MM.1S (cell line): ENCODE data around the gene AGPAT2.

Experiments used
- DNase-seq: peaks from one replicate; pipeline ENCODE4 v3.0.0-alpha.2; 2015
- H2AFZ ChIP-seq: fragments of 300-600 bp; sonication (generic); 2 replicates; pipeline ENCODE4 v1.6.0; 2016; ENCODE audit warnings: antibody characterized with exemption, low read length
- H3F3A ChIP-seq: fragments of 300-600 bp; sonication (generic); 2 replicates; pipeline ENCODE4 v1.6.1; 2016; ENCODE audit warnings: mild to moderate bottlenecking, antibody characterized with exemption, low read length, moderate library complexity, mixed read lengths; ENCODE audit not compliant: insufficient read depth
- H3K27ac ChIP-seq: fragments of 300-600 bp; sonication (generic); 2 replicates; pipeline ENCODE4 v1.5.1; 2016; ENCODE audit warnings: mild to moderate bottlenecking, low read length
- H3K27me3 ChIP-seq: fragments of 300-600 bp; sonication (generic); replicated peaks from 2 replicates; pipeline ENCODE4 v1.6.0; 2016; ENCODE audit warnings: low read length; ENCODE audit not compliant: insufficient read depth
- H3K36me3 ChIP-seq: fragments of 300-600 bp; sonication (generic); replicated peaks from 2 replicates; pipeline ENCODE4 v1.6.1; 2016; ENCODE audit warnings: mild to moderate bottlenecking, low read length, mixed read lengths; ENCODE audit not compliant: insufficient read depth
- H3K4me1 ChIP-seq: fragments of 300-600 bp; sonication (generic); 2 replicates; pipeline ENCODE4 v1.6.1; 2016; ENCODE audit warnings: low read length, mixed read lengths
- H3K4me2 ChIP-seq: fragments of 300-600 bp; sonication (generic); 2 replicates; pipeline ENCODE4 v1.6.0; 2016; ENCODE audit warnings: low read depth, low read length
- H3K4me3 ChIP-seq: fragments of 300-600 bp; sonication (generic); 2 replicates; pipeline ENCODE4 v1.5.1; 2016; ENCODE audit warnings: low read length, mixed read lengths
- H3K79me2 ChIP-seq: fragments of 300-600 bp; sonication (generic); 2 replicates; pipeline ENCODE4 v1.6.1; 2016; ENCODE audit warnings: mixed run types, low read length, mixed read lengths
- H3K9ac ChIP-seq: fragments of 300-600 bp; sonication (generic); 2 replicates; pipeline ENCODE4 v1.6.1; 2016; ENCODE audit warnings: low read length, mixed read lengths
- H3K9me2 ChIP-seq: fragments of 300-600 bp; sonication (generic); replicated peaks from 2 replicates; pipeline ENCODE4 v1.6.1; 2016; ENCODE audit warnings: mild to moderate bottlenecking, low read length, mixed read lengths; ENCODE audit not compliant: insufficient read depth
- H3K9me3 ChIP-seq: fragments of 300-600 bp; sonication (generic); replicated peaks from 2 replicates; pipeline ENCODE4 v1.6.1; 2016; ENCODE audit warnings: mild to moderate bottlenecking, low read length, mixed read lengths; ENCODE audit not compliant: insufficient read depth
- H4K20me1 ChIP-seq: fragments of 300-600 bp; sonication (generic); 2 replicates; pipeline ENCODE4 v1.6.1; 2016; ENCODE audit warnings: mild to moderate bottlenecking, low read length, moderate library complexity, mixed read lengths; ENCODE audit not compliant: insufficient read depth
- EZH2 ChIP-seq: fragments of 300-600 bp; sonication (generic); optimal IDR thresholded peaks from 2 replicates; pipeline ENCODE3; 2017; ENCODE audit warnings: low read depth, mild to moderate bottlenecking, antibody characterized with exemption, low read length, mixed read lengths
- EZH2phosphoT487 ChIP-seq: fragments of 300-600 bp; sonication (generic); IDR thresholded peaks from 2 replicates; pipeline ENCODE4 v1.6.1; 2018; ENCODE audit warnings: antibody characterized with exemption, low read length
- TF ChIP-seq, protein P1 (sequence below): fragments of 300-600 bp; sonication (generic); IDR thresholded peaks from 2 replicates; pipeline ENCODE4 v1.5.1; 2016; ENCODE audit warnings: antibody characterized with exemption, low read length, mixed read lengths

Gene AGPAT2

GRCh38 chr9:136629001-136629878, 58.0 kb downstream of the AGPAT2 start:
- peaks cover 80% of the 10 kb centered on the region for H3K27me3 ChIP-seq
- H3K4me2 ChIP-seq, result no peak overlapping the region
- TF ChIP-seq EZH2phosphoT487 (no peak), EZH2 (no peak)
- TF ChIP-seq, protein P1, sequence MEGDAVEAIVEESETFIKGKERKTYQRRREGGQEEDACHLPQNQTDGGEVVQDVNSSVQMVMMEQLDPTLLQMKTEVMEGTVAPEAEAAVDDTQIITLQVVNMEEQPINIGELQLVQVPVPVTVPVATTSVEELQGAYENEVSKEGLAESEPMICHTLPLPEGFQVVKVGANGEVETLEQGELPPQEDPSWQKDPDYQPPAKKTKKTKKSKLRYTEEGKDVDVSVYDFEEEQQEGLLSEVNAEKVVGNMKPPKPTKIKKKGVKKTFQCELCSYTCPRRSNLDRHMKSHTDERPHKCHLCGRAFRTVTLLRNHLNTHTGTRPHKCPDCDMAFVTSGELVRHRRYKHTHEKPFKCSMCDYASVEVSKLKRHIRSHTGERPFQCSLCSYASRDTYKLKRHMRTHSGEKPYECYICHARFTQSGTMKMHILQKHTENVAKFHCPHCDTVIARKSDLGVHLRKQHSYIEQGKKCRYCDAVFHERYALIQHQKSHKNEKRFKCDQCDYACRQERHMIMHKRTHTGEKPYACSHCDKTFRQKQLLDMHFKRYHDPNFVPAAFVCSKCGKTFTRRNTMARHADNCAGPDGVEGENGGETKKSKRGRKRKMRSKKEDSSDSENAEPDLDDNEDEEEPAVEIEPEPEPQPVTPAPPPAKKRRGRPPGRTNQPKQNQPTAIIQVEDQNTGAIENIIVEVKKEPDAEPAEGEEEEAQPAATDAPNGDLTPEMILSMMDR, result no peak
- no peak for DNase-seq
- H3K9me2 ChIP-seq, result no peaks in the 10 kb centered on the region
- H2AFZ ChIP-seq, result no peak overlapping the region
- H3K9ac ChIP-seq, result no peak overlapping the region
- no peak overlapping the region for H3K27ac ChIP-seq
- H3K79me2 ChIP-seq, result no peaks in the 10 kb centered on the region
- no peaks in the 10 kb centered on the region for H4K20me1 ChIP-seq
- no peaks in the 10 kb centered on the region for H3K9me3 ChIP-seq
- H3F3A ChIP-seq, result no peaks in the 10 kb centered on the region
- no peaks in the 10 kb centered on the region for H3K4me1 ChIP-seq
- H3K4me3 ChIP-seq, result no peak overlapping the region
- H3K36me3 ChIP-seq, result no peaks in the 10 kb centered on the region

DNA sequence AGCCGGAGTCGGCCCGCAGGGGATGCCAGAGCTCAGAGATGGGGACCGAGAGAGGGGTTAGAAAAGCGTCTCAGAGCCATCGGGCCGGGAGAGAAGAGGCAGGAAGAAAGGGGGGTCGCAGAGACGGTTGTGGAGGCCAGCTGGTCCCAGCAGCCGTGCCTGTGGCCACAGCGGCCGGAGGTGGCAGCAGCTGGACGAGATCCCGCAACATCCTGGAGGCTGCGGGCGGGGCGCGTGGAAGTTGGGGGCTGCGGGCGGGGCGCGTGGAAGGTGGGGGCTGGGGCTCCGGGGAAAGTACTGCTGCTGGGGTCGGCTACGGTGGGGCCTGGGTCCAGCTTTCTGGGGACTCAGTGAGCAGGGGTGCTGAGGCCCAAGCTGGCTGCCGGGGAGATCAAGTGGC, 59.0 kb downstream of the AGPAT2 start:
- Histone ChIP-seq H3K4me2 (no peak overlapping the region), H4K20me1 (no peaks in the 10 kb centered on the region), H3K79me2 (no peaks in the 10 kb centered on the region), H3K4me1 (no peaks in the 10 kb centered on the region), H3K27me3 (peaks cover 80% of the 10 kb centered on the region), H3K36me3 (no peaks in the 10 kb centered on the region), H3K9me3 (no peaks in the 10 kb centered on the region), H3K4me3 (no peak overlapping the region), H3K9ac (no peak overlapping the region), H3K27ac (no peak overlapping the region), H3K9me2 (no peaks in the 10 kb centered on the region), H3F3A (no peaks in the 10 kb centered on the region), H2AFZ (no peak overlapping the region)
- no peak for DNase-seq
- TF ChIP-seq EZH2phosphoT487 (no peak), EZH2 (no peak)
- TF ChIP-seq, protein P1, result no peak

DNA sequence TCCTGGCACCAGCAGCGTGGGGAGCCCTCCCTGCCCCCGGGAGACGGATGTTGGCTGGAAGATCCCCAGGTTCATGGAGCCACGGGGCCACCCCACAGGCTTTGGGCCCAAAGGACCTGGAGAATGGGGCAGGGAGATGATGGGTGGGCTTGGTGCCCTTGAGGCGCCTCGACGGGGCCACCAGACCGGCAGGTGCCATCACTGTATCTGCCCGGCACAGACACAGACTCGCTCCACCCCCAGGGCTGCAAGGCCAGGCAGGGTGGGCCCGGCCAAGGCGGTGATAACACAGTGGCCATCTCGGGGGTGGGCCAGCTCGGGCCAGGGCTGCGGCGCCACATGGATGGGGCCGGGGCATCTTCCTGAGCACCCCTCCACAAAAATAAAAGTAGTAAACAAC, 59.6 kb downstream of the AGPAT2 start:
- no peak overlapping the region for H3K4me2 ChIP-seq
- no peak overlapping the region for H3K27ac ChIP-seq
- no peaks in the 10 kb centered on the region for H3K79me2 ChIP-seq
- TF ChIP-seq EZH2phosphoT487 (no peak), EZH2 (no peak)
- TF ChIP-seq, protein P1, result no peak
- no peak overlapping the region for H2AFZ ChIP-seq
- no peaks in the 10 kb centered on the region for H3K9me2 ChIP-seq
- no peaks in the 10 kb centered on the region for H4K20me1 ChIP-seq
- no peaks in the 10 kb centered on the region for H3K36me3 ChIP-seq
- no peak overlapping the region for H3K9ac ChIP-seq
- H3K9me3 ChIP-seq, result no peaks in the 10 kb centered on the region
- no peaks in the 10 kb centered on the region for H3K4me1 ChIP-seq
- H3K27me3 ChIP-seq, result peaks cover 80% of the 10 kb centered on the region
- no peaks in the 10 kb centered on the region for H3F3A ChIP-seq
- H3K4me3 ChIP-seq, result no peak overlapping the region
- no peak for DNase-seq
